Stimulated activated CD4-positive, alpha-beta T cell treated with anti-CD3 and anti-CD28 coated beads, Interleukin-12 subunit alpha, Interleukin-12 subunit beta, amount 100 ng/mL, for 4 hours (primary cell): ENCODE results near the gene TMA7B.
"Not testable (repeated sequence)": the region's sequence is repeated elsewhere in the genome, so short reads cannot be mapped to it uniquely, and the experiment has no call there.

Experiments
- DNase-seq: peaks from one replicate; pipeline ENCODE4 v3.0.0-alpha.2; 2020

TMA7B gene

GRCh38 chr22:39985383-39986035 lies 25.3 kb downstream of the TMA7B start:
- no peak for DNase-seq

- no peak for DNase-seq
Measured at GRCh38 chr22:39988386-39989114, 28.4 kb downstream of the TMA7B start.

GRCh38 chr22:39989633-39990032 lies 29.4 kb downstream of the TMA7B start:
- no peak for DNase-seq

- no peak for DNase-seq
Measured at GRCh38 chr22:39990686-39991085, 30.5 kb downstream of the TMA7B start.

- no peak for DNase-seq
Measured at GRCh38 chr22:39991159-39991860, 31.1 kb downstream of the TMA7B start.

- DNase-seq = no peak
Measured at GRCh38 chr22:39992088-39992826, 32.1 kb downstream of the TMA7B start.

- DNase-seq = not testable (repeated sequence)
Measured at GRCh38 chr22:39992894-39993293, 32.7 kb downstream of the TMA7B start.

- DNase-seq = peak; percentile 32
Measured at GRCh38 chr22:39994041-39994565, 33.9 kb downstream of the TMA7B start.

GRCh38 chr22:39994566-39995392 lies 34.6 kb downstream of the TMA7B start, which contains the start of gene FAM83F:
FAM83F (plus strand) TSS chr22:39994954; CDS start chr22:39995043, 89 bp downstream.
- peak; percentile 56 for DNase-seq

GRCh38 chr22:39995393-39996252 lies 35.4 kb downstream of the TMA7B start:
- DNase-seq = no peak

GRCh38 chr22:39996732-39997131 lies 36.5 kb downstream of the TMA7B start:
- no peak for DNase-seq

- no peak for DNase-seq
Measured at GRCh38 chr22:39997421-39997820, 37.2 kb downstream of the TMA7B start.

- DNase-seq = no peak
Measured at GRCh38 chr22:39997939-39998726, 37.9 kb downstream of the TMA7B start.

- DNase-seq = no peak
Measured at GRCh38 chr22:39999144-39999757, 39.1 kb downstream of the TMA7B start.

GRCh38 chr22:40000171-40000570 lies 40.0 kb downstream of the TMA7B start:
- DNase-seq = no peak

GRCh38 chr22:40001106-40001505 lies 40.9 kb downstream of the TMA7B start:
- DNase-seq = no peak

GRCh38 chr22:40001800-40002577 lies 41.8 kb downstream of the TMA7B start:
- DNase-seq = no peak

GRCh38 chr22:40002935-40003715 lies 42.9 kb downstream of the TMA7B start:
- no peak for DNase-seq
